Activated CD4-positive, alpha-beta T cell treated with anti-CD3 and anti-CD28 coated beads, Interleukin-2, amount 10 ng/mL, durations not matched to agents 24 days and 14 days (primary cell): ENCODE results near the gene TSPAN32. TPM values are rescaled to one million over a fixed set of nuclear protein-coding genes. Genes with fewer than 3 reads are reported as not detected.

Experiments
- DNase-seq: peaks from one replicate; pipeline ENCODE4 v3.0.0; 2022
- H3K27ac Mint-ChIP-seq: one replicate; pipeline ENCODE4 v1.8.0; 2022; ENCODE audit warnings: mild to moderate bottlenecking, mixed read lengths
- H3K27me3 Mint-ChIP-seq: one replicate; pipeline ENCODE4 v1.8.0; 2022; ENCODE audit warnings: mixed read lengths
- H3K36me3 Mint-ChIP-seq: one replicate; pipeline ENCODE4 v1.8.0; 2022; ENCODE audit warnings: low read depth, mild to moderate bottlenecking, mixed read lengths
- H3K4me1 Mint-ChIP-seq: one replicate; pipeline ENCODE4 v1.8.0; 2021; ENCODE audit warnings: mixed read lengths
- H3K4me3 Mint-ChIP-seq: one replicate; pipeline ENCODE4 v1.8.0; 2022; ENCODE audit warnings: mild to moderate bottlenecking, moderate library complexity, mixed read lengths
- H3K9me3 Mint-ChIP-seq: one replicate; pipeline ENCODE4 v1.8.0; 2021; ENCODE audit warnings: mixed read lengths
- intact Hi-C: fragments of 100-400 bp; cut with micrococcal nuclease; formaldehyde crosslinking; loops from one replicate; pipeline ENCODE4 v1.15.1; 2023
- total RNA-seq: library from RNA; stranded (reverse); gene quantifications from 2 replicates; pipeline ENCODE4 v1.2.3, GENCODE V29; 2022

Gene TSPAN32
- total RNA-seq = 2.4 and 2.6 TPM in 2 replicates

GRCh38 chr11:2301631-2302305 is at the start of gene TSPAN32, which contains the start of gene C11orf21:
TSPAN32 (plus strand) TSS chr11:2302013; CDS start chr11:2302150, 137 bp downstream.
C11orf21 (minus strand) TSS chr11:2301918; CDS start chr11:2301808, 110 bp downstream.
- Mint-ChIP-seq H3K4me1 (peaks cover 36% of the 10 kb centered on the region), H3K27me3 (no peaks in the 10 kb centered on the region), H3K9me3 (no peaks in the 10 kb centered on the region), H3K4me3 (peak within 1 kb of the TSS; percentile 95), H3K36me3 (peaks cover 2% of the 10 kb centered on the region), H3K27ac (peak within 1 kb of the TSS; percentile 92)
- DNase-seq = peak; percentile 90
- intact Hi-C loops = loop anchor here (5.0 to 10.0 kb wide), 2 partner anchors 76 to 233 kb away; partner anchors contain the start of gene CD81

GRCh38 chr11:2252018-2252417 is 49.8 kb upstream of the TSPAN32 start:
- H3K9me3 Mint-ChIP-seq = no peaks in the 10 kb centered on the region
- peaks cover 2% of the 10 kb centered on the region for H3K27me3 Mint-ChIP-seq
- DNase-seq = peak; percentile 27
- intact Hi-C loops = no loop called here
- H3K4me3 Mint-ChIP-seq = no peak overlapping the region
- H3K27ac Mint-ChIP-seq = no peak overlapping the region
- H3K36me3 Mint-ChIP-seq = no peaks in the 10 kb centered on the region
- no peaks in the 10 kb centered on the region for H3K4me1 Mint-ChIP-seq

GRCh38 chr11:2256293-2256913 is 45.4 kb upstream of the TSPAN32 start:
- DNase-seq = peak; percentile 49
- no peaks in the 10 kb centered on the region for H3K9me3 Mint-ChIP-seq

GRCh38 chr11:2256951-2257700 is 44.7 kb upstream of the TSPAN32 start:
- DNase-seq = peak; percentile 50
- Mint-ChIP-seq H3K9me3 (no peaks in the 10 kb centered on the region), H3K4me1 (no peaks in the 10 kb centered on the region), H3K27ac (no peak overlapping the region), H3K27me3 (peaks cover 2% of the 10 kb centered on the region), H3K36me3 (no peaks in the 10 kb centered on the region), H3K4me3 (no peak overlapping the region)
- intact Hi-C loops = no loop called here

More at GRCh38 chr11:2256293-2256913, 45.4 kb upstream of the TSPAN32 start:
- no peak overlapping the region for H3K27ac Mint-ChIP-seq
- no peaks in the 10 kb centered on the region for H3K4me1 Mint-ChIP-seq
- H3K27me3 Mint-ChIP-seq = peaks cover 2% of the 10 kb centered on the region
- H3K36me3 Mint-ChIP-seq = no peaks in the 10 kb centered on the region
- H3K4me3 Mint-ChIP-seq = no peak overlapping the region
- intact Hi-C loops = no loop called here

- no peaks in the 10 kb centered on the region for H3K36me3 Mint-ChIP-seq
- no peaks in the 10 kb centered on the region for H3K9me3 Mint-ChIP-seq
- intact Hi-C loops = no loop called here
- H3K27me3 Mint-ChIP-seq = peaks cover 2% of the 10 kb centered on the region
- peak; percentile 53 for DNase-seq
- no peak overlapping the region for H3K4me3 Mint-ChIP-seq
- H3K4me1 Mint-ChIP-seq = no peaks in the 10 kb centered on the region
- H3K27ac Mint-ChIP-seq = no peak overlapping the region
These were observed 43.0 kb upstream of the TSPAN32 start for GRCh38 chr11:2258501-2259465.

GRCh38 chr11:2259466-2259830 is 42.4 kb upstream of the TSPAN32 start:
- DNase-seq = no peak
- Mint-ChIP-seq H3K9me3 (no peaks in the 10 kb centered on the region), H3K36me3 (no peaks in the 10 kb centered on the region), H3K4me1 (no peaks in the 10 kb centered on the region), H3K4me3 (no peak overlapping the region), H3K27ac (no peak overlapping the region), H3K27me3 (peaks cover 2% of the 10 kb centered on the region)
- intact Hi-C loops = no loop called here

- peak; percentile 44 for DNase-seq
- no peak overlapping the region for H3K27ac Mint-ChIP-seq
- no peaks in the 10 kb centered on the region for H3K9me3 Mint-ChIP-seq
- H3K27me3 Mint-ChIP-seq = peaks cover 2% of the 10 kb centered on the region
- intact Hi-C loops = loop anchor here (10.0 kb wide), 1 partner anchor 625 kb away; the partner anchor contains the start of gene CDKN1C
- H3K4me1 Mint-ChIP-seq = no peaks in the 10 kb centered on the region
- no peak overlapping the region for H3K4me3 Mint-ChIP-seq
- H3K36me3 Mint-ChIP-seq = no peaks in the 10 kb centered on the region
These were observed 41.8 kb upstream of the TSPAN32 start for GRCh38 chr11:2259897-2260451.

- Mint-ChIP-seq H3K27ac (no peak overlapping the region), H3K4me3 (no peak overlapping the region), H3K4me1 (peaks cover 5% of the 10 kb centered on the region), H3K9me3 (no peaks in the 10 kb centered on the region), H3K36me3 (no peaks in the 10 kb centered on the region), H3K27me3 (no peaks in the 10 kb centered on the region)
- intact Hi-C loops = loop anchor here (10.0 kb wide), 1 partner anchor 624 kb away; the partner anchor contains the start of gene CDKN1C
- DNase-seq = peak; percentile 50
These were observed 41.1 kb upstream of the TSPAN32 start for GRCh38 chr11:2260491-2261364.

GRCh38 chr11:2261436-2262230 is 40.2 kb upstream of the TSPAN32 start:
- no peak for DNase-seq
- intact Hi-C loops = loop anchor here (10.0 kb wide), 1 partner anchor 623 kb away; the partner anchor contains the start of gene CDKN1C
- no peak overlapping the region for H3K27ac Mint-ChIP-seq
- H3K27me3 Mint-ChIP-seq = no peaks in the 10 kb centered on the region
- H3K36me3 Mint-ChIP-seq = no peaks in the 10 kb centered on the region
- peaks cover 14% of the 10 kb centered on the region for H3K4me1 Mint-ChIP-seq
- no peak overlapping the region for H3K4me3 Mint-ChIP-seq
- H3K9me3 Mint-ChIP-seq = no peaks in the 10 kb centered on the region

- no peaks in the 10 kb centered on the region for H3K9me3 Mint-ChIP-seq
- H3K27me3 Mint-ChIP-seq = no peaks in the 10 kb centered on the region
- intact Hi-C loops = loop anchor here (10.0 kb wide), 1 partner anchor 622 kb away; the partner anchor contains the start of gene CDKN1C
- no peak overlapping the region for H3K27ac Mint-ChIP-seq
- no peaks in the 10 kb centered on the region for H3K36me3 Mint-ChIP-seq
- H3K4me1 Mint-ChIP-seq = peaks cover 14% of the 10 kb centered on the region
- peak; percentile 47 for DNase-seq
- no peak overlapping the region for H3K4me3 Mint-ChIP-seq
These were observed 39.3 kb upstream of the TSPAN32 start for GRCh38 chr11:2262301-2263070.

GRCh38 chr11:2263071-2263565 is 38.7 kb upstream of the TSPAN32 start:
- Mint-ChIP-seq H3K4me1 (peaks cover 14% of the 10 kb centered on the region), H3K9me3 (no peaks in the 10 kb centered on the region), H3K36me3 (no peaks in the 10 kb centered on the region), H3K27me3 (peaks cover 2% of the 10 kb centered on the region), H3K4me3 (no peak overlapping the region), H3K27ac (no peak overlapping the region)
- peak; percentile 44 for DNase-seq
- intact Hi-C loops = loop anchor here (10.0 kb wide), 1 partner anchor 622 kb away; the partner anchor contains the start of gene CDKN1C
